ENCODE measurements around the gene ASF1A.

DNA sequence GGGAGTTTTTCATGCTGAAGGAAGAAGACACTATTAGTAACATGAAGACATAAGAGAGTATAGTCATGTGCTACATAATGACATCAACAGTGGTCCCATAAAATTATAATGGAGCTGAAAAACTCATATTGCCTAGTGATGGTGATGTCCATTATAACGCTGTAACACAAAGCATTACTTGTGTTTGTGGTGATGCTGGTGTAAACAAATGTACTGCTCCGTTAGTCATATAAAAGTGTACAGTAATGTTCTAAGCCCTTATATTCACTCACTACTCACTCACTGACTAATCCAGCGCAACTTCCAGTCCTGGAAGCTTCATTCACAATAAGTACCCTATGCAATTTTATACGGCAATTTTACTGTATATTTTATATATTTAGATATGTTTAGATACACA lies 26.8 kb upstream of the ASF1A start:
- TF ChIP-seq, protein P1, sequence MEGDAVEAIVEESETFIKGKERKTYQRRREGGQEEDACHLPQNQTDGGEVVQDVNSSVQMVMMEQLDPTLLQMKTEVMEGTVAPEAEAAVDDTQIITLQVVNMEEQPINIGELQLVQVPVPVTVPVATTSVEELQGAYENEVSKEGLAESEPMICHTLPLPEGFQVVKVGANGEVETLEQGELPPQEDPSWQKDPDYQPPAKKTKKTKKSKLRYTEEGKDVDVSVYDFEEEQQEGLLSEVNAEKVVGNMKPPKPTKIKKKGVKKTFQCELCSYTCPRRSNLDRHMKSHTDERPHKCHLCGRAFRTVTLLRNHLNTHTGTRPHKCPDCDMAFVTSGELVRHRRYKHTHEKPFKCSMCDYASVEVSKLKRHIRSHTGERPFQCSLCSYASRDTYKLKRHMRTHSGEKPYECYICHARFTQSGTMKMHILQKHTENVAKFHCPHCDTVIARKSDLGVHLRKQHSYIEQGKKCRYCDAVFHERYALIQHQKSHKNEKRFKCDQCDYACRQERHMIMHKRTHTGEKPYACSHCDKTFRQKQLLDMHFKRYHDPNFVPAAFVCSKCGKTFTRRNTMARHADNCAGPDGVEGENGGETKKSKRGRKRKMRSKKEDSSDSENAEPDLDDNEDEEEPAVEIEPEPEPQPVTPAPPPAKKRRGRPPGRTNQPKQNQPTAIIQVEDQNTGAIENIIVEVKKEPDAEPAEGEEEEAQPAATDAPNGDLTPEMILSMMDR (conservative IDR thresholded peaks at IDR 0.05; ENCODE audit: low read depth in 2 of 2): no peak
- TF ChIP-seq EZH2 (IDR thresholded peaks at IDR 0.05; ENCODE audit: low read depth, unreplicated experiment) (no peak), POLR2AphosphoS5 (IDR thresholded peaks at IDR 0.05; ENCODE audit: low read depth) (no peak), JUNB (IDR thresholded peaks at IDR 0.05; ENCODE audit: unreplicated experiment) (no peak), ZNF114 (CRISPR knock-in tag; IDR thresholded peaks at IDR 0.05) (no peak), EZH2phosphoT487 (IDR thresholded peaks at IDR 0.05; ENCODE audit: unreplicated experiment) (no peak)
